H54 (cell line): ENCODE measurements around the gene FOXL2NB.

Source experiments
- DNase-seq: peaks from one replicate; pipeline ENCODE4 v3.0.0; 2011; ENCODE audit warnings: low spot score, mixed read lengths; ENCODE audit not compliant: insufficient read length
- FAIRE-seq: peaks from 3 replicates; lab custom pipeline; 2011; peaks lifted over from hg19 to GRCh38; lab: Jason Lieb, UNC
- POLR2A ChIP-seq: IDR thresholded peaks from 2 replicates; pipeline ENCODE4 v1.6.1; 2011; ENCODE audit warnings: low read depth, mild to moderate bottlenecking, low read length

Gene FOXL2NB

GRCh38 chr3:138937690-138938055 is 9.3 kb upstream of the FOXL2NB start:
- no peak for FAIRE-seq
- no peak for DNase-seq
- no peak for TF ChIP-seq POLR2A

DNA sequence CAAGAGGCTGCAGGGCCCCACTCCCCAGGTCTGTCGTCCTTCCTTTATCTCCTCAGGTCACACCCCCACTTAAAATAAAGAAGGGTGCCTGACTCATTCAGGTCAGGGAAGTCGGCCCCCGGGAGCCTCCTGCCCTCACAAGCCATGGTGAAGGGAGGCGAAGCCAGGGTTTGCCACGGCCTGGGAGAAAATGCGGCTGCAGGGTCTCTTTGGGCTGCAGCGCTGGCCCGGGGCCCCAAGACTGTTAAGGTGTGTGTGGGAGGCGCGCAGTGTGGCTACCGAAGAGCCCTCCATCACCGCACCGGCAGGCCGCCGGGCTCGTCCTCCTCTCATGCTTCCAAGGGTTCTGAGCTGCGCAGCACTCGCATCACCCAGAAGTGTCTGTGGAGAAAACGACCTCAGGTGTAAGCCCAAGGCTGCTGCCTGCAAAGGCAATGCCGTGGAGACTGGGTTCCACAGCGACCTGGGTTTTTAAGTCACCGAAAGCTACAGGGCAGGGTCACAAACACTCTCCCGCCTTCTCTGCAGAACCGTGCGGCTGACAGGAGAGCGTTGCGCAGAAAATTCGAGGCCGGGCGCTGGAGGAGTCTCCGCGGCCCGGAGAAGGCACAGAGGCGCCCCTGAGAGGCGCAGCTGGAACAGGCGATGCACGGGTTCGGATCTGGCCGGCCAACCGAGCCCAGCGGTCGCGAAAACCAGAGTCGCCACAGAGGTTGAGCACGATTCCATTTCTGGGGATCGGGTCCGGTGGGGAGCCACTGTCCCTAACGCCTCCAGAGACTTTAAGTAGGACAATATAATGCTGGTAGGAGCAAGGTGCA is 8.8 kb upstream of the FOXL2NB start:
- DNase-seq = no peak
- no peak for FAIRE-seq
- no peak for TF ChIP-seq POLR2A

- no peak for FAIRE-seq
- no peak for TF ChIP-seq POLR2A
- no peak for DNase-seq
These were observed 8.0 kb upstream of the FOXL2NB start for GRCh38 chr3:138938877-138939560.

GRCh38 chr3:138939561-138940241 is 7.3 kb upstream of the FOXL2NB start:
- no peak for TF ChIP-seq POLR2A
- FAIRE-seq (no peak), DNase-seq (no peak)

DNA sequence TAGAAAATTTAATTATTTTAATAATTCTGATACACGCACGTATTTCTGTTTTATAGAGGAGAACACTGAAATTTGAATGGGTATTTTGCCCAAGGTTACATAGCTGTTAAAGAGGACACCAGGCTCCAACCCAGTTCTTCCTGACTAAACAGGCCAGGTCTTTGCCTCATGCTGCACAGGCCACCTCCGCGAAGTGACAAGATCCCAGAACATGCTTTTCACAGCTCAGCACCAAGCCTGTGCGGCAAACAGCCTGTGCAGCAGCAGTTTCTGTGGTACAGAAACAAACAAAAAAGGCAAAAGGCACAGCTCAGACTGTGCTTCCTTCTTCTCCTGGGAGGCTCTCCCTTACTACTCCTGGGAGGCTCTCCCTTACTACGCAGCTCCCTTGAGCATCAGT is 6.6 kb upstream of the FOXL2NB start:
- TF ChIP-seq POLR2A = no peak
- DNase-seq = no peak
- no peak for FAIRE-seq

DNA sequence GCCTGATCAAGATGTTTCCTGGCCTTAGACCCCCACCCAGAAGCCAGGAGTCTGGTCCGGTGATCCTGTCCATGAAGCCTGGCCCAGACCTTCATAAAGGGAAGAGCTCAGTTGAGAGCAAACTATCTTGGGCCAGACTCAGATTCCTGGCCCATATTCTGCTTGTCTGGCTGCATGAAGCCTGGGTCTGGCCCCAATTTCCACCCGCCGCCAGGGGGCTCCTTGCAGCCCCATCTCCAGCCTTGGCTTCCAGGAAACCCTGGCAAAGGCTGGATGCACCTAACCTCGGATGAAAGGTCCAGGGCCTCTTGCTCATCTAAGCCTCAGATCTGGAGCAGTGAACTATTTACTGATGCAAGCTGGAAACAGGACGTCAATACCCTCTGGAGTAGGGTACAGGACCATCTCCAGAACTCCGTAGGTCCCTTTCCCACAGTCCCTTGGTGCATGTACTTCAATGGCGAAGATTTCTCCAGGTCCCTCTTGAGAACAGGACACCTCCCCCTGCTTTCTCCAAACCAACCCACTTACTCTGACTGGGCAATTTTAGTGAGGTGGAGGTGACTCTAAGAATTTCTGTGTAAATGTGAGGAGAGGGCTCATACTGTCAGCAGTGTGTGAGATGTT is 5.6 kb upstream of the FOXL2NB start:
- DNase-seq = peak; percentile 60
- no peak for FAIRE-seq
- no peak for TF ChIP-seq POLR2A

DNA sequence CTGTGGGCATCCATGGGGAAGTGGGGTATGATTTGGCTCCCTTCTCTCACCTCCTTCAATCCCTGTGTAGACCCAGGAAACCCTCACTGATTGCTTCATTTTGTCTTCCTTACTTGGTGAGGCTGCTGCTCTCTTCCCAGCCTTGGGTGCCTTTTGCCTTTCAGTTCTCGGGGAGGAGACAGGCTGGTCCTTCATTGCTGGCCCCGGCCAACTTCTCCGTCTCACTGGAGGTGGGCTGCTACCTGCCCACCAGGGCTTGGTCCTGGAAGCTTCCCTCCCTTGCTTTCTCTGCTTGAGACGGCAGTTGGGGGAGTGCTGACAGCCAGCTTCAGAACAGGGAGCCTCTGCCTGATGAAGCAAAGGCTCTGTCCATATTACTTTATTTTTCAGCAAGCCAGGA is 4.7 kb upstream of the FOXL2NB start:
- DNase-seq (no peak), FAIRE-seq (no peak)
- no peak for TF ChIP-seq POLR2A

- DNase-seq (no peak), FAIRE-seq (no peak)
- TF ChIP-seq POLR2A = no peak
These were observed 4.0 kb upstream of the FOXL2NB start for GRCh38 chr3:138942861-138943623.

DNA sequence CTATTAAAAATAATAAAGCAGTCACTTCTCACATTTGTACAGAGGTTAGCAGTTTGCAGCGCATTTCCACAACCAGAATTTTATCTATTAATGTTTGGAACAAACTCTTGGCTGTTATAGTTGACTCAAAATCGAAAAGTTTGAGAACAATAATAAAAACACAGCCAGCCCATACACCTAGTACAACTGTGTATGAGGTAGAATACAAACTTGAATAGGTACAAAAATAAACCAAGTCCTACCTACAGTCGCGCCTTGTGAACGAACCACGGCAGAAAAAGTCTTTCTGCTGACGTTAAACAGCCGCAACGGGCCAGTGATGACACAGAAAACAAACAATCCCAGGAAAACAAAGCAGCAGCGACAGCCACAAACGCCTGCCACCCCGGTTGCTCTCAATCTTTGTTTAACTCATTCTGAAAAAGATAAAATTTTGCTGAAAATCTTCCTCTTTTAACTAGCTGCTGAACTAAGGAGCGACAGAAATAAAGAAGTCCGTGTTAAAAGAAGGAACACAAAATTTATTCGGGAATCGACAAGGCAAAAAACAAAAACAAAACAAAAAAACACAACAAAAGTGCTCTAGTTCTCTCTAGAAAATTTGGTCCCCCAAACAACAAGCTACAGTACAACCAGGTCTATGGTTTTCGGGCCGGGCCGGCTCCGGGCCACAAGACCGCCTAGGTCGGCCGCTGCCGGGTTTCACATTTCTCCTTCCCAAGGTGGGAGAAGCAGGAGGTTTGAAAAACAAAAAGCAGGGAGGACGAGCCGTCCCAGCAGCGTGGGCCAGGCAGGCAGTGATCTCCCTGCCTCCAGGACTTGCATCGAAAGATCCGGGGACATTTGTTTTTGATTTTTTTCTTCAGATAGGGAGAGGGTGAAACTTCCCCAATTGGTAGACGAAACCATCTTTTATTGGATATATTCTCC is 3.0 kb upstream of the FOXL2NB start:
- DNase-seq = no peak
- TF ChIP-seq POLR2A = no peak
- no peak for FAIRE-seq

GRCh38 chr3:138944654-138944928 is 2.4 kb upstream of the FOXL2NB start:
- no peak for DNase-seq
- FAIRE-seq = no peak
- no peak for TF ChIP-seq POLR2A

DNA sequence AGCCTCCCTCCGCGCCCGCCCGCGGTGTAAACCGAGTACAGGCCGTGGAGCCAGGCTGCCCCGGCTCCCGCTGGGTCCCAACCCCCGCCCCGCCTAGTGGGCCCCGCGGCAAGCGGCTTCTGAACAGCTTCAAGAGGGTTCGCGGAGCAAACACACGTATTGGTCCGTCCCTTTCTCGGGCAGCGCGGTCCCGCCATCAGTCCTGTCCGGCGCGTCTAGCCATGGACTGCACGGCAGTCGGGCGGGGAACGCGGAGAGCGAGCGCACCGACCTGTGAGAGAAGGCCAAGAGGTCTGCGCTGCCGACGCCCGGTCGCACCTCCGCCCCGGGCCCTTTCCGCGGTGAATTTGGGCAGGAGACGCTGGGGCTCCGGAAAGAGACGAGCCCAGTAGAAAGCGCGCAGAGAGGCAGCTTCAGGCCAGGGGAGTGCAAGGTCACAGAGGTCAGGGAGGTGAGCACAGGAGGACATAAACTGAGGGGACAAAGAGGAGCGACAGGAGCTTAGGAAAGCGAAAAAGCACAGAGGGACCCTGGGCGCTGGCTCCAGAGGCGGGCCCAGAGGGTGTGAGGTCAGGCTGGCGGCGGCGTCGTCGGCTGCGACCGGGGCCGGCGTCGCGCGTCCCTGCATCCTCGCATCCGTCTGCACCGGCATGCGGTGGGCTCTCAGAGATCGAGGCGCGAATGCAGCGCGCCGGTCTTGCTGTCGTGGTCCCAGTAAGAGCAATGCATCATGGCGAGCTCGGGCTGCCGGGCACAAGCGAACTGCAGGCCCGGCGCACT is 1.9 kb upstream of the FOXL2NB start:
- no peak for FAIRE-seq
- no peak for TF ChIP-seq POLR2A
- no peak for DNase-seq

DNA sequence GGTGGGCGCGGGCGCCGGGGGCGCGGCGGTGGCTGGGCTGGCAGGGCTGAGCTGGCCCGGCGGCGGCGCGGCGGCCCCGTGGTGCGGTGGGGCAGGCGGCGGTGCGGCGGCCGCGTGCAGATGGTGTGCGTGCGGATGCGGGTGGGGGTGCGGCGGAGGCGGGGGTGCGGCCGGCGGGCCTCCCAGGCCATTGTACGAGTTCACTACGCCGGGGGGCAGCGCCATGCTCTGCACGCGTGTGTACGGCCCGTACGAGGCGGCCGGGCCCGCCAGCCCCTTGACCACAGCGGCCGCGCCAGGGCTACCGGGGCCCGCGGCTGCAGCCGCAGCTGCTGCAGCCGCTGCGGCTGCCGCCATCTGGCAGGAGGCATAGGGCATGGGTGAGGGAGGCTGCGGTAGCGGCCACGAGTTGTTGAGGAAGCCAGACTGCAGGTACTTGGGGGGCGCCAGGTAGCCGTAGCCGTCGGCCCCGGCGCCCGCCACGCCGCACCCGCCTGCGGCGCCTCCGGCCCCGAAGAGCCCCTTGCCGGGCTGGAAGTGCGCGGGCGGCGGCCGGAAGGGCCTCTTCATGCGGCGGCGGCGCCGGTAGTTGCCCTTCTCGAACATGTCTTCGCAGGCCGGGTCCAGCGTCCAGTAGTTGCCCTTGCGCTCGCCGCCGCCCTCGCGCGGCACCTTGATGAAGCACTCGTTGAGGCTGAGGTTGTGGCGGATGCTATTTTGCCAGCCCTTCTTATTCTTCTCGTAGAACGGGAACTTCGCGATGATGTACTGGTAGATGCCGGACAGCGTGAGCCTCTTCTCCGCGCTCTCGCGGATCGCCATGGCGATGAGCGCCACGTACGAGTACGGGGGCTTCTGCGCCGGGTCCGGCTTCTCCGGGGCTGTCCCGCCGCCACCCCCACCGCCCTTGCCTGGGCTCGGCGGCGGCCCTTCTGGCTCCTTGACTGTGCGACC is 1.0 kb upstream of the FOXL2NB start:
- DNase-seq = no peak
- no peak for FAIRE-seq
- no peak for TF ChIP-seq POLR2A
